ENCODE data around the gene ZDHHC11.

DNA sequence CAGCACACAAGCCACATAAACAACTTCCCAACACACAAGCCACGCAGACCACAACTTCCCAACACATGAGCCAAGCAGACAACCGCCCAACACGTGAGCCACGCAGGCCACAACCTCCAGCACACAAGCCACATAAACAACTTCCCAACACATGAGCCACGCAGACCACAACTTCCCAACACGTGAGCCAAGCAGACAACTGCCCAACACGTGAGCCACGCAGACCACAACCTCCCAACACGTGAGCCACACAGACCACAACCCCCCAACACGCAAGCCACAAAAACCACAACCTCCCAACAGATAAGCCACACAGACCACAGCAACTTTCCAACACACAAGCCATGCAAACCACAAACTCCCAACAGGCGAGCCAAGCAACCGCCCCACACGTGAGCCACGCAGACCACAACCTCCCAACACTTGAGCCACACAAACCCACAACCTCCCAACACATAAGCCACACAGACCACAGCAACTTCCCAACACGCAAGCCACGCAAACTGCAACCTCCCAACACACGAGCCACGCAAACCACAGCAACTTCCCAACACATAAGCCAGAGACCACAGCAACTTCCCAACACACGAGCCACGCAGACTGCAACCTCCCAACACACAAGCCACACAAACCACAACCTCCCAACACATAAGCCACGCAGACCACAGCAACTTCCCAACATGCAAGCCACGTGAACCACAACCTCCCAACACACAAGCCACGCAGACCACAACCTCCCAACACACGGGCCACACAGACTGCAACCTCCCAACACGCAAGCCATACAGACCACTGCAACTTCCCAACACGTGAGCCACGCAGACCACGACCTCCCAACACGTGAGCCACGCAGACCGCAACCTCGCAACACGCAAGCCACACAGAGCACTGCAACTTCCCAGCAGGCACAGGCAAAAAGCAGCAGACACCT, 31.7 kb upstream of the ZDHHC11 start:
- TF ChIP-seq, protein P1, sequence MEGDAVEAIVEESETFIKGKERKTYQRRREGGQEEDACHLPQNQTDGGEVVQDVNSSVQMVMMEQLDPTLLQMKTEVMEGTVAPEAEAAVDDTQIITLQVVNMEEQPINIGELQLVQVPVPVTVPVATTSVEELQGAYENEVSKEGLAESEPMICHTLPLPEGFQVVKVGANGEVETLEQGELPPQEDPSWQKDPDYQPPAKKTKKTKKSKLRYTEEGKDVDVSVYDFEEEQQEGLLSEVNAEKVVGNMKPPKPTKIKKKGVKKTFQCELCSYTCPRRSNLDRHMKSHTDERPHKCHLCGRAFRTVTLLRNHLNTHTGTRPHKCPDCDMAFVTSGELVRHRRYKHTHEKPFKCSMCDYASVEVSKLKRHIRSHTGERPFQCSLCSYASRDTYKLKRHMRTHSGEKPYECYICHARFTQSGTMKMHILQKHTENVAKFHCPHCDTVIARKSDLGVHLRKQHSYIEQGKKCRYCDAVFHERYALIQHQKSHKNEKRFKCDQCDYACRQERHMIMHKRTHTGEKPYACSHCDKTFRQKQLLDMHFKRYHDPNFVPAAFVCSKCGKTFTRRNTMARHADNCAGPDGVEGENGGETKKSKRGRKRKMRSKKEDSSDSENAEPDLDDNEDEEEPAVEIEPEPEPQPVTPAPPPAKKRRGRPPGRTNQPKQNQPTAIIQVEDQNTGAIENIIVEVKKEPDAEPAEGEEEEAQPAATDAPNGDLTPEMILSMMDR (IDR thresholded peaks at IDR 0.05), result no peak
- no peak for TF ChIP-seq POLR2A (IDR thresholded peaks at IDR 0.05)
